Duodenal mucosa (tissue), 2 donors: Measurements from ENCODE around the gene TMEM130.

Experiments used
- H3K27ac ChIP-seq: one replicate; pipeline ENCODE4 v1.7.0; 2013; ENCODE audit warnings: low read depth, low read length
- H3K27me3 ChIP-seq, 2 donors: one replicate each; pipeline ENCODE4 v1.7.0; 2013; ENCODE audit warnings: low read length in 2 of 2, control low read depth in 1 of 2; ENCODE audit not compliant: insufficient read depth in 2 of 2, control insufficient read depth in 1 of 2
- H3K36me3 ChIP-seq, 2 donors: one replicate each; pipeline ENCODE4 v1.7.0; 2013; ENCODE audit warnings: low read length in 2 of 2, control low read depth in 1 of 2; ENCODE audit not compliant: insufficient read depth in 2 of 2, control insufficient read depth in 1 of 2
- H3K4me1 ChIP-seq, 2 donors: one replicate each; pipeline ENCODE4 v1.7.0; 2013; ENCODE audit warnings: low read length in 2 of 2, control low read depth in 1 of 2; ENCODE audit not compliant: insufficient read depth in 2 of 2, control insufficient read depth in 1 of 2
- H3K4me3 ChIP-seq, 2 donors: one replicate each; pipeline ENCODE4 v1.7.0; 2013; ENCODE audit warnings: low read length in 2 of 2, low read depth in 1 of 2
- H3K9ac ChIP-seq, 2 donors: one replicate each; pipeline ENCODE4 v1.7.0; 2013; ENCODE audit warnings: low read length in 2 of 2, low read depth in 1 of 2
- H3K9me3 ChIP-seq, 2 donors: one replicate each; pipeline ENCODE4 v1.7.0; 2013; ENCODE audit warnings: low read length in 2 of 2, control low read depth in 1 of 2; ENCODE audit not compliant: control insufficient read depth in 1 of 2

Gene TMEM130

GRCh38 chr7:98900815-98901214 lies 31.0 kb upstream of the TMEM130 start:
- Histone ChIP-seq H3K36me3 (peaks cover 58 to 93% of the 10 kb centered on the region in 2 donors), H3K4me3 (no peak overlapping the region), H3K9ac (no peak overlapping the region), H3K9me3 (no peaks in the 10 kb centered on the region), H3K27me3 (no peaks in the 10 kb centered on the region), H3K27ac (no peak overlapping the region), H3K4me1 (no peaks in the 10 kb centered on the region)

- no peaks in the 10 kb centered on the region for H3K27me3 ChIP-seq
- H3K27ac ChIP-seq: no peak overlapping the region
- peaks cover 50 to 92% of the 10 kb centered on the region in 2 donors for H3K36me3 ChIP-seq
- H3K4me1 ChIP-seq: no peaks in the 10 kb centered on the region
- no peaks in the 10 kb centered on the region for H3K9me3 ChIP-seq
- no peak overlapping the region for H3K4me3 ChIP-seq
- H3K9ac ChIP-seq: no peak overlapping the region
Observed at GRCh38 chr7:98899816-98900215, 30.0 kb upstream of the TMEM130 start.

- Histone ChIP-seq H3K27ac (no peak overlapping the region), H3K9ac (no peak overlapping the region), H3K4me1 (no peaks in the 10 kb centered on the region), H3K4me3 (no peak overlapping the region), H3K27me3 (no peaks in the 10 kb centered on the region), H3K9me3 (no peaks in the 10 kb centered on the region), H3K36me3 (peaks cover 27 to 64% of the 10 kb centered on the region in 2 donors)
Observed at GRCh38 chr7:98892609-98893008, 22.8 kb upstream of the TMEM130 start.

- Histone ChIP-seq H3K9ac (no peak overlapping the region), H3K4me1 (no peaks in the 10 kb centered on the region), H3K27ac (no peak overlapping the region), H3K9me3 (no peaks in the 10 kb centered on the region), H3K4me3 (no peak overlapping the region), H3K27me3 (no peaks in the 10 kb centered on the region), H3K36me3 (peaks cover 20 to 56% of the 10 kb centered on the region in 2 donors)
Observed at GRCh38 chr7:98887038-98887437, 17.2 kb upstream of the TMEM130 start.

- Histone ChIP-seq H3K27ac (no peak overlapping the region), H3K27me3 (no peaks in the 10 kb centered on the region), H3K36me3 (peaks cover 16 to 54% of the 10 kb centered on the region in 2 donors), H3K9me3 (no peaks in the 10 kb centered on the region), H3K4me1 (peaks cover 5 to 12% of the 10 kb centered on the region in 2 donors), H3K4me3 (no peak overlapping the region), H3K9ac (no peak overlapping the region)
Observed at GRCh38 chr7:98884416-98884815, 14.6 kb upstream of the TMEM130 start.

- H3K27ac ChIP-seq: no peak overlapping the region
- peaks cover 12 to 20% of the 10 kb centered on the region in 2 donors for H3K4me1 ChIP-seq
- no peak overlapping the region for H3K9ac ChIP-seq
- H3K36me3 ChIP-seq: peaks cover 16 to 44% of the 10 kb centered on the region in 2 donors
- H3K27me3 ChIP-seq: no peaks in the 10 kb centered on the region
- H3K9me3 ChIP-seq: no peaks in the 10 kb centered on the region
- H3K4me3 ChIP-seq: no peak overlapping the region
Observed at GRCh38 chr7:98881561-98882315, 11.9 kb upstream of the TMEM130 start.

- peak overlapping the region in 1 of 2 donors; percentile 98 for H3K4me3 ChIP-seq
- H3K9ac ChIP-seq: peak overlapping the region in 1 of 2 donors; percentile 93
- H3K27me3 ChIP-seq: no peaks in the 10 kb centered on the region
- H3K9me3 ChIP-seq: no peaks in the 10 kb centered on the region
- peaks cover 12 to 20% of the 10 kb centered on the region in 2 donors for H3K4me1 ChIP-seq
- no peak overlapping the region for H3K27ac ChIP-seq
- H3K36me3 ChIP-seq: peaks cover 13 to 38% of the 10 kb centered on the region in 2 donors
Observed at GRCh38 chr7:98880485-98880884, 10.7 kb upstream of the TMEM130 start.

GRCh38 chr7:98879979-98880315 lies 10.1 kb upstream of the TMEM130 start:
- H3K4me1 ChIP-seq: peaks cover 12 to 20% of the 10 kb centered on the region in 2 donors
- peak overlapping the region; percentile 96 to 98 for H3K4me3 ChIP-seq
- no peaks in the 10 kb centered on the region for H3K27me3 ChIP-seq
- peaks cover 13 to 35% of the 10 kb centered on the region in 2 donors for H3K36me3 ChIP-seq
- H3K9ac ChIP-seq: peak overlapping the region; percentile 93 to 96
- no peaks in the 10 kb centered on the region for H3K9me3 ChIP-seq
- H3K27ac ChIP-seq: no peak overlapping the region

- peak overlapping the region; percentile 75 for H3K27ac ChIP-seq
- peaks cover 12 to 20% of the 10 kb centered on the region in 2 donors for H3K4me1 ChIP-seq
- H3K4me3 ChIP-seq: peak overlapping the region; percentile 96 to 98
Observed at GRCh38 chr7:98879198-98879978, 9.6 kb upstream of the TMEM130 start.

More at GRCh38 chr7:98879198-98879978, 9.6 kb upstream of the TMEM130 start:
- peak overlapping the region; percentile 93 to 96 for H3K9ac ChIP-seq
- peaks cover 13 to 30% of the 10 kb centered on the region in 2 donors for H3K36me3 ChIP-seq
- H3K9me3 ChIP-seq: no peaks in the 10 kb centered on the region
- no peaks in the 10 kb centered on the region for H3K27me3 ChIP-seq
